ENCODE data around the gene OR2T5. TPM values are rescaled to one million over a fixed set of nuclear protein-coding genes. Genes with fewer than 3 reads are reported as not detected.
"Not testable (repeated sequence)": the region's sequence is repeated elsewhere in the genome, so short reads cannot be mapped to it uniquely, and the experiment has no call there.

Gene OR2T5
- total and polyA plus RNA-seq, 2 of the 4 experiments (the other 2 are of a cell fraction), result not detected

DNA sequence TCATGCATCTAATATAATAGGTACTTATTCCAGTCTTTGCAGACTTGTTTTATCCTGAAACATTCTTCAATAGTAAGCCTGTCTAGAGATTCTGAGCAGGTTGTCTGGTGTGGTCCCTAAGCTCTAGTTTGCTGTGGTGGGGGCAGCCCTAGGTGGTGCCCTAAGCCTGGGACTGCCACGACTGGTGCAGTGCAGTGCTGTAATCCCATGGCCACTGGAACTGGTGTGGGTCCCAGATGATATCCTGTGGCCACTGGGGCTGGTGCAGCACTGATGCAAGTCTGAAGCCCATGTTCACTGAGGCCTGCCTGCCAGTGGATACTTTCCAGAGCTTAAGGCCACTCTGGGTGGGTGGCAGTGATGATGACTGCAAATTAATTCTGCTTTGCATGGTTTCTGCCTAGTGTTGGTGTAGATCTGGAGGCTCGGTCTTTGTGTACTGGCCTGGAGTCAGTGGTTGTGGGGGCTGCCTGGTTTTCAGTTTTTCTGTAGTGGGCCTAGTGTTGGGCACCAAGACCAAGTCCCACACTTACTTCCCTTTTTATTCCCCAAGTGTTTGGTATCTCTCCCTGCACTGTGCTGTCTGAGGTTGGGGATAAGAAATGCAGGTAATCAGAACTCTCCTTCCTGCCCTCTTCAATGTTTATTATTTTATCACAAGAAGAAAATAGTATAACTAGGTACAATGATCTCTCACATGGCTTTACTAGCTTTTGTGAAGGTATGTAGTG lies 12.1 kb downstream of the OR2T5 start:
- not testable (repeated sequence) for ATAC-seq (ENCODE audit: low read depth)

DNA sequence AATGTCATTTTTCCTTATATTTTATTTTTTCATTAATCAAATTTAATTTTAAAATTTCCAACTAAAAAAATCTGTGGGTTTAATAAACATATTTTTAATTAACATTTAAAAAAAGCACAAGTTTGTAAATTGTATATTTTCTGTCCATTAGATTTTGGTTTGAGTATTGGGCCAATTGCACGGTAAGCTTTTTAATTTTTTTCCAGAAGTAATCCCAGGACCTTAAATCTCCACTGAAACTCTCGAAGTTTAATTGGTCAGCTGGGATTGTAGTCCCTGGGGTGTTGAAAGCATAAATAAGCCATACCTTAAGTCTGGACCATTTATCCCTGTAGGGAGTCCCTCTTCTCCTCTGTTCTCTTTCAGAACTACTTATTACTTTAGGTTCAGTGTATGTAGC lies 19.4 kb downstream of the OR2T5 start, which contains the start of gene OR2G6:
TSS of gene OR2G6 (plus strand) at position 301 of the 400 bp plus-strand sequence. CDS start 13,574 bp downstream, outside the sequence.
- H4K20me1 ChIP-seq (ENCODE audit: insufficient read depth, low read length); H3K27me3 ChIP-seq (ENCODE audit: control insufficient read depth, insufficient read depth, low read length); H3K36me3 ChIP-seq (ENCODE audit: control insufficient read depth, insufficient read depth, low read length); H3K4me2 ChIP-seq (ENCODE audit: low read depth, low read length); H3K23ac ChIP-seq (ENCODE audit: low read depth, low read length); in situ Hi-C loops (cut with MboI; ENCODE audit: low sequenced_read_pairs); H3K18ac ChIP-seq (ENCODE audit: low read depth, low read length); H3K9me3 ChIP-seq (ENCODE audit: control insufficient read depth, insufficient read depth, low read length); H2BK120ac ChIP-seq (ENCODE audit: low read depth, low read length); H3K14ac ChIP-seq (replicated peaks; ENCODE audit: low read depth, low read length); dilution Hi-C loops (cut with HindIII; ENCODE audit: low sequenced_read_pairs, unreplicated experiment); H3K9ac ChIP-seq (ENCODE audit: low read depth, low read length); H3K79me1 ChIP-seq (ENCODE audit: low read depth in 1 of 2, low read length in 2 of 2); H2AK5ac ChIP-seq (ENCODE audit: low read depth, low read length); BruUV-seq (replicated peaks); H2BK15ac ChIP-seq (ENCODE audit: low read depth, low read length); H4K5ac ChIP-seq (ENCODE audit: low read depth, low read length); H3K4me1 ChIP-seq (ENCODE audit: control insufficient read depth, insufficient read depth, low read length); POLR2A ChIA-PET (ENCODE audit: unreplicated experiment); H4K8ac ChIP-seq (ENCODE audit: low read depth in 2 of 2, low read length in 2 of 2); H3K56ac ChIP-seq (ENCODE audit: extremely low read depth, insufficient read depth, low read length); intact Hi-C loops (cut with micrococcal nuclease); H2AK9ac ChIP-seq (replicated peaks; ENCODE audit: low read depth, low read length, poor library complexity); H3K9me1 ChIP-seq (ENCODE audit: insufficient read depth, low read length); H2BK5ac ChIP-seq (ENCODE audit: low read depth, low read length, poor library complexity, severe bottlenecking); ATAC-seq (ENCODE audit: low read depth); H3K27ac ChIP-seq (ENCODE audit: insufficient read depth, low read length); H3K4me3 ChIP-seq (ENCODE audit: insufficient read depth, low read depth, low read length); H2BK20ac ChIP-seq (ENCODE audit: low read depth, low read length); CTCF ChIA-PET; H4K91ac ChIP-seq (ENCODE audit: insufficient read depth, low read depth, low read length); H2AFZ ChIP-seq (replicated peaks; ENCODE audit: low read length, poor library complexity); H3K4ac ChIP-seq (ENCODE audit: low read depth, low read length); DNase-seq: not testable (repeated sequence)
- no CpG with 5 or more reads among the region's 2 CpGs for WGBS, 2 experiments (ENCODE audit: extremely low coverage in 2 of 2, insufficient read length in 1 of 2)

More for the DNA sequence above, 12.1 kb downstream of the OR2T5 start:
- H4K20me1 ChIP-seq (ENCODE audit: insufficient read depth, low read length); H4K5ac ChIP-seq (ENCODE audit: low read depth, low read length); H3K36me3 ChIP-seq (ENCODE audit: control insufficient read depth, insufficient read depth, low read length); H3K9ac ChIP-seq (ENCODE audit: low read depth, low read length); H3K23ac ChIP-seq (ENCODE audit: low read depth, low read length); BruUV-seq (replicated peaks); H2BK20ac ChIP-seq (ENCODE audit: low read depth, low read length); POLR2A ChIA-PET (ENCODE audit: unreplicated experiment); H2AK5ac ChIP-seq (ENCODE audit: low read depth, low read length); H3K4ac ChIP-seq (ENCODE audit: low read depth, low read length); H2AK9ac ChIP-seq (replicated peaks; ENCODE audit: low read depth, low read length, poor library complexity); DNase-seq; H2BK5ac ChIP-seq (ENCODE audit: low read depth, low read length, poor library complexity, severe bottlenecking); dilution Hi-C loops (cut with HindIII; ENCODE audit: low sequenced_read_pairs, unreplicated experiment); H3K79me1 ChIP-seq (ENCODE audit: low read depth in 1 of 2, low read length in 2 of 2); H3K27ac ChIP-seq (ENCODE audit: insufficient read depth, low read length); H3K9me1 ChIP-seq (ENCODE audit: insufficient read depth, low read length); H4K91ac ChIP-seq (ENCODE audit: insufficient read depth, low read depth, low read length); H3K9me3 ChIP-seq (ENCODE audit: control insufficient read depth, insufficient read depth, low read length); H3K4me1 ChIP-seq (ENCODE audit: control insufficient read depth, insufficient read depth, low read length); H3K4me2 ChIP-seq (ENCODE audit: low read depth, low read length); in situ Hi-C loops (cut with MboI; ENCODE audit: low sequenced_read_pairs); H2AFZ ChIP-seq (replicated peaks; ENCODE audit: low read length, poor library complexity); intact Hi-C loops (cut with micrococcal nuclease); CTCF ChIA-PET; H3K56ac ChIP-seq (ENCODE audit: extremely low read depth, insufficient read depth, low read length); H2BK15ac ChIP-seq (ENCODE audit: low read depth, low read length); H2BK120ac ChIP-seq (ENCODE audit: low read depth, low read length); H3K4me3 ChIP-seq (ENCODE audit: insufficient read depth, low read depth, low read length); H3K18ac ChIP-seq (ENCODE audit: low read depth, low read length); H4K8ac ChIP-seq (ENCODE audit: low read depth in 2 of 2, low read length in 2 of 2); H3K14ac ChIP-seq (replicated peaks; ENCODE audit: low read depth, low read length); H3K27me3 ChIP-seq (ENCODE audit: control insufficient read depth, insufficient read depth, low read length): not testable (repeated sequence)
- WGBS, 2 experiments (ENCODE audit: extremely low coverage in 2 of 2, insufficient read length in 1 of 2), result no CpG with 5 or more reads among the region's 2 CpGs
